ENCODE results near the gene OBSCN.
A peak's percentile ranks its signal among the peaks of the same experiment; 100 is the strongest.
"Not testable (repeated sequence)": the region's sequence is repeated elsewhere in the genome, so short reads cannot be mapped to it uniquely, and the experiment has no call there.

Gene OBSCN

GRCh38 chr1:228188249-228188648 is 19.6 kb upstream of the OBSCN start:
- not testable (repeated sequence) for DNase-seq

DNA sequence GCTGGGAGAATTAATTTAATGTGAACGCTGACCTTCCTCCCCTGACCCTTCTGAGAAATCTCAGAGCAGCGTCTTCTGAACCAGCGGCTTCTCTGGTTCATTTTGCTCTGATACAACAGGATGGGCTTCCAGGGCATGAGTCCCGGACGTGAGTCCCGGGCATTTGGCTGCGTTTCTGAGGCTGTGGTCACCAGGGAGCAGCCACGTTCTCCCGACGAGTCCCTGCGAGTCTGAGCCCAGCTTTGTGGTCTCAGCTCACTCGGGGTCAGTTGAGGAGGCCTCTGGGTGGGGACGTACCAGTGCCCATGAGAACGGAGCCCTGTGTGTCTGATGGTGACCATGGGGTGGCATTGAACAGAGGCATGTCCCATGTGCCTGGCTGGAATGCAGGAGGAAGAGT is 17.7 kb upstream of the OBSCN start:
- no peak for DNase-seq

DNA sequence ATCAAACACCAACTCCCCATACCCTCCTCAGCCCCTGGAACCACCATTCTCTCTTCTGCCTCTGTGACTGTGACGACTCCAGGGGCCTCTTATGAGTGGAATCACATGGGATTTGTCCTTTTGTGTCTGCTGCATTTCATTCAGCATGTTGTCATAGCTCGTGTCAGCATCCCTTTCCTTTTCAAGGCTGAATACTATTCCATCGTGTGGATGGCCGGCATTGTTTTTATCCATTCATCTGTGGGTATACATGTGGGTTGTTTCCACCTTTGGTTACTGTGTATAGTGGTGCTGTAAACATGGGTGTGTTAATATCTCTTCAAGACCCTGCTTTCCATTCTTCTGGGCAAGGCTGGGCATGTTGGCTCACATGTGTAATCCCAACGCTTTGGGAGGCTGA is 17.1 kb upstream of the OBSCN start:
- DNase-seq: no peak

GRCh38 chr1:228194436-228194835 is 13.4 kb upstream of the OBSCN start:
- no peak for DNase-seq

GRCh38 chr1:228194921-228195812 is 12.7 kb upstream of the OBSCN start:
- DNase-seq: no peak

GRCh38 chr1:228197555-228198147 is 10.2 kb upstream of the OBSCN start:
- DNase-seq: no peak

DNA sequence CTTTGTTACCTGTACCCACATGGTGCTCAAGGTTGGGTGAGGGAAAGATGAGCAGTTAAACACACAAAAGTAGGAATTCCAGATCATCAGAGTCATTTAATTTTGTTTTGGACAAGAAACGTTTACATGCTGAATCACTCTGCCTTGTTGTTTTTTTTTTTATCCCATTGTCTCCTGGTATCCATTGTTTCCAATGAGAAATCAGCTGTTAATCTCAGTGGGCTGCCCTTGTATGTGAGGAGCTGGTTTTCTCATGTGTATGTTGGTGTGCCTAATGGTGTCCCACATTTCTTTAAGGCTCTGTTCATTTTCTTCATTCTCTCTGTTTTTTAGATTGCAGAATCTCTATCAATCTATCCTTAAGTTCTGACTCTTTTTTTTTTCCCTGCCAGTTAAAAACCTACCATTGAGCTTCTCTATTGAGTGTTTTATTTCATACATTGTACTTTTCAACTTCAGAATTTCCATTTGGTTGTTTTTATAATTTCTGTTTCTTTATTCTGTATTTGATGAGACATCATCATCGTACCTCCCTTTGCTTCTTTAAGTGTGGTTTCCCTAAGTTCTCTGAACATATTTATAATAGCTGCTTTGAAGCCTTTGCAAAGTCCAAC is 8.8 kb upstream of the OBSCN start:
- DNase-seq: no peak

GRCh38 chr1:228204958-228205357 is 2.9 kb upstream of the OBSCN start:
- no peak for DNase-seq

GRCh38 chr1:228205526-228206436 is 2.1 kb upstream of the OBSCN start:
- no peak for DNase-seq

DNA sequence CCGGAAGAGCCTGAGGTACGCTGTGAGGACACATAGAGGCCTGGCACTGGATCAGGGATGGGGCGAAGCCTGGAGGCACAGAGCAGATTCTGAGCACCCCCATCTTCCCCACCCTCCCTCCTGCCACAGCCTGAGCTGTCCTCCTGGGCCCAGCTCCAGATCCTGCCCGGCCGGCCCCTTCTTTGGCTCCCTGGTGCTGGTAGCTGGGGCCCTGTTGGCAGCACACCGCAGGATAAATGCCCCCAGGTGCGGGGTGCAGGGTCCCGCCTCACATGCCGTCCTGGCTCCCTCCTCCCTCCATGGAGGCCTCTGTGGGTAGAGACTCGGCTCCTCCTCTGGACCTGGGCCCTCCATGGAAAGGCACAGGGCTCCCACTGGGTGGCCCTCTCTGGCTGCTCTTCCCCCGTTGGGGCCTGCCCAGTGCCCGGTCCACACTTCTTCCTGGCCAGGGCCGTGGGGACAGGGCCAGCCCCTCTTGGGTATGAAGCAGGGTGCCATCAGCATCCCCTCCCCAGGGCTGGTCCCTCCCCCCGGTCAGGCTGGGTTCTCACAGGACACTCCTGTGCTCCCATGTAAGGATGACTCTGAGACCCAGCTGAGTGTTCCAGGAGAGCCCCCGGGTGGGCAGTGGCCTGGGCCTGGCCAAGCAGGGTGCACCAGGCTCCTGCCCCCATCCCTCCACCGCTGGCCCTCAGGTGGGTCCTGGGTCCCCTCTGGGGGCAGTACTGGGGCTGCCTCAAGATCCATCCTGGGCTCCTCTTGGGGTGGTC is 1.1 kb upstream of the OBSCN start:
- DNase-seq: no peak

DNA sequence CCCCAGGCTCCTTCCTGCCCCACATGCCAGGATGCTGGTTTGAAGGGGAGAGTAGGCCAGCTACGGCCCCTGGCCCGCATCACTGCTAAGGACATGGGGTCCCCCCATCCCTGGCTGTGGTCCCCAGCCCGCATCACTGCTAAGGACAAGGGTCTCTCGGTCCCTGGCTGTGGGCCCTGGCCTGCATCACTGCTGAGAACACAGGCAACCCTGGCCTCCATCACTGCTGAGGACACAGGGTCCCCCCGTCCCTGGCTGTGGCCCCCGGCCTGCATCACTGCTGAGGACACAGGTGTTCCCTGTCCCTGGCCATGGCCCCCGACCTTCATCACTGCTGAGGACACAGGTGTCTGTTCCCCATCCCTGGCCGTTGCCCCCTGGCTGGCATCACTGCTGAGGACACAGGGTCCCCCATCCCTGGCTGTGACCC is 448 bp upstream of the OBSCN start:
- DNase-seq: no peak

DNA sequence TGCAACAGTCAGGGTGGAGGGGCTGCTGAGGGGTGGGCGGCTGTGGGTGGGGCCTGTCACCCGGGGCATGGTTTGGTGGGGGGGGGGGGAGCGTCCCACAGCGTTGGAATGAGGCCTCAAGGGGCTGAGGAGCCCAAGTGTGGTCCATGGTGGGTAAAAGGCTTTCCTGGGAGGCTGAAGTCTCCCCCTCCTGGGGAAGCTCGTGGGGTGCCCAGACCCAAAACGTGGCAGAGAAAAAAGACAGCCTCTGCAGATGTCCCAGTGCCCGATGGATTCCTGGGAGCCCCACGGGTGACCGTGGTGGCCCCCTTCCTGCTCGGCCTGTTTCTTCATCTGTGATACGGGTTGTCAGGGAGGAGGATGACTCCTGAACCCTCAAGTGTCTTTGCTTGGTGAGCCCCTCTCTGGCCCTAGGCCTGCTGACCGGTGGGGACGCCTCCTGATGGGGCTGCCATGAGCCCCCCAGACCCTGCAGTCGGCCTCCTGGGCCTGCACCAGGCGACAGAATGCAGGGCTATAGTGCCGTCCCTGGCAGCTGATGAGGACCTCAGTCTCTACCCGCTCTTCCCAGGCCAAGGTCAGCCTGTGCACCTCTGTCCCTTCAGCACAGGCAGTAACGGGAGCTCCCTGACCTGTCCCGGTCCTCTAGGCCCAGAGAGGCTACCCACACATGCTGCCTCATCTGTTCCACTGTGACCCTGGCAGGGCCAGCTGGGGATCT is 1.1 kb downstream of the OBSCN start:
- DNase-seq: no peak

- DNase-seq: no peak
Measured at GRCh38 chr1:228209657-228210056, 1.8 kb downstream of the OBSCN start.

DNA sequence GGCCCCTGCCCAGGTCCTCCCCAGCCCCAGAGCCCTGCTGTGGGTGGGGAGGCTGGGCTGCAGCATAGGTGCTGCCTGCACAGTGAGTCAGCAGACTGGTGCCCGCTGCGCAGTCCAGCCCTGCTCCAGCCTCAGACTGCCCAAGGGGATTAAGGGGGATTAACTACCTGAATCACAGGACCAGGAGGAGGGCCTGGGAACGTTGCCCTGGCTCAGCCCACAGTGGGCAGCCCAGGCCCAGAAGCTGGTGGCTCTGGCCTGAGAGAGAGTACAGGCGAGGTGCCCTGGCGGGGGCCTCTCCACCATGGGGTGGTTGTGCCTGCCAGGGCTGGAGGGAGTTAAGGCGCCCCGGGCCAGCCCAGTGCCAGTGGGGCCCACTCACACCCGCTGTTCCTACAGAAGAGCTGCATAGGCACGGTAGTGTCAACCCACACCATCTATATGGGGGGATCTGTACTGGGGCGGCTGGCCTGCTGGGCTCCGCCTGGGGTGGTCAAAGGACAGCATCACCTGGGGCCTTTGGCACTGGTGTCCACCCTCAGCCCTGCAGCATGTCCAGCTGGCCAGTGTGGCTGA is 2.3 kb downstream of the OBSCN start:
- DNase-seq: no peak

- no peak for DNase-seq
Measured at GRCh38 chr1:228210712-228211530, 3.1 kb downstream of the OBSCN start.

- no peak for DNase-seq
Measured at GRCh38 chr1:228211531-228212414, 3.9 kb downstream of the OBSCN start.

GRCh38 chr1:228212415-228212965 is 4.6 kb downstream of the OBSCN start:
- DNase-seq: no peak

GRCh38 chr1:228212966-228213844 is 5.4 kb downstream of the OBSCN start:
- peak; percentile 68 for DNase-seq

All from GDM1 (cell line).